Stomach smooth muscle (tissue), 2 donors: ENCODE data around the gene REG4.
"Not testable (repeated sequence)": the region's sequence is repeated elsewhere in the genome, so short reads cannot be mapped to it uniquely, and the experiment has no call there.

ENCODE experiments used
- H3K27ac ChIP-seq: one replicate; pipeline ENCODE4 v1.7.0; 2013; ENCODE audit warnings: mild to moderate bottlenecking, low read length, inconsistent platforms
- H3K27me3 ChIP-seq, 2 donors: one replicate each; pipeline ENCODE4 v1.7.0; 2013; ENCODE audit warnings: low read length in 2 of 2; ENCODE audit not compliant: insufficient read depth in 2 of 2, control insufficient read depth in 1 of 2
- H3K36me3 ChIP-seq, 2 donors: one replicate each; pipeline ENCODE4 v1.7.0; 2013; ENCODE audit warnings: low read length in 2 of 2; ENCODE audit not compliant: control insufficient read depth in 2 of 2, insufficient read depth in 2 of 2
- H3K4me1 ChIP-seq: one replicate; pipeline ENCODE4 v1.7.0; 2013; ENCODE audit warnings: low read length; ENCODE audit not compliant: control insufficient read depth, insufficient read depth
- H3K4me3 ChIP-seq, 2 donors: one replicate each; pipeline ENCODE4 v1.7.0; 2013; ENCODE audit warnings: low read length in 2 of 2
- H3K9ac ChIP-seq, 2 donors: one replicate each; pipeline ENCODE4 v1.7.0; 2013; ENCODE audit warnings: low read length in 2 of 2, mild to moderate bottlenecking in 1 of 2
- H3K9me3 ChIP-seq, 2 donors: one replicate each; pipeline ENCODE4 v1.7.0; 2013; ENCODE audit warnings: low read length in 2 of 2; ENCODE audit not compliant: control insufficient read depth in 2 of 2
- donor health status: healthy.
- donor health status: Pancreatic carcinoma.

REG4 gene

DNA sequence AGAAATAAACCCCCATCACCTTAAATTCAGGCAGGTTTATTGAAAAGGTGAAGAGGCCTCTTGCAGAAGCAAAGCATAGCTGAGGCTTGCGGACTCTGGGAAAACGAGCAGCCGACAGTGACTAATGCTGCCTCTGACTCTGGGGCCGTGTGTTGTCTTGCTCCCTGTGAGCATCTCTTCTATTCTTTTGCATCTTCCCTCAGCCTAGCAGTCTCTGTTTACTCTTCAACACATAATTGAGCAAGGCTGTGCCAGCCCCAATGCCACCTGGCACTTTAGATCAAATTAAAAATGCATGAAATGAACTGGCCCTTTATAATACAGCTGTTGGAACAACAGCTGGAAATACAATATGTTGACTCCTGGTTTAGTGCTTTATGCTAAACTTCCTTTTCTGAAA lies 18.4 kb upstream of the REG4 start:
- no peaks in the 10 kb centered on the region for H3K36me3 ChIP-seq
- H3K4me1 ChIP-seq: no peaks in the 10 kb centered on the region
- H3K9ac ChIP-seq: no peak overlapping the region
- H3K27me3 ChIP-seq: no peaks in the 10 kb centered on the region
- no peaks in the 10 kb centered on the region for H3K9me3 ChIP-seq
- no peak overlapping the region for H3K4me3 ChIP-seq
- no peak overlapping the region for H3K27ac ChIP-seq

DNA sequence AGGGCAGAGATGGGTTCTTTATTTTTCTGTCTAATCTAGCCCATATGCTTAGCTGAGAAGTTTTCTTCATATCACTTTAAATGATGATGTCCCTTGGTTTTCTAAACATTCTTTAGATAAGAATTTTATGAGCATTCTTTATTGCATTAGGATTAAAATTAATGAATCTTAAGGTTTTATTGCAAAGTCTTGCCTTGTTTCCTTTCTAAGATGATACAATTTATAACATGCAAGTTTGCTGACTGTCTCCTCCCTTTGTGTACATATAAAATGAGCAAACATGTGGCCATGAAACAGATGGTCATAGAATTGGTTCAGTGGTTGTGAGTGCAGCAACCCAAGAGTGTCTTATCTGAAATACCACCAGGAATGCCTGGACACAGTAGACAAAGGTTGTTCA lies 17.7 kb upstream of the REG4 start:
- not testable (repeated sequence) for H3K4me1 ChIP-seq, H3K9ac ChIP-seq, H3K36me3 ChIP-seq, H3K27ac ChIP-seq, H3K4me3 ChIP-seq, H3K27me3 ChIP-seq, H3K9me3 ChIP-seq

DNA sequence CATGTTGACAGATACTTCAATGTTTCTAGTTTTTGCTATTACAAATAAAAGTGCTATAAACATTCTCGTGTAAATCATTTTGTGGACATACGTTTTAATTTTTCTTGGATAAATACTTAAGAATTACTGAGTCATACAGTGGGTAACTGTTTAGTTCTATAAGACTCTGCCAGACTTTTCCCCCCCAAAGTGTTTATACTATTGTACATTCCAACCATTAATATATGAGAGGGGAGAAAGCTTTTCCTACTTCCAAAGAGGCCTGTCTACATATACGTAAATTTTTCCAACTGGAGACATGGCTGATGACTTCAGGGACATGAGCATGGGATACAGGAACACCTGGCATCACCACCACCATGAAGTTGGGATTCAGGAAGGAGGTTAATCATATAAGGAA lies 17.0 kb upstream of the REG4 start:
- Histone ChIP-seq H3K4me3 (no peak overlapping the region), H3K27me3 (no peaks in the 10 kb centered on the region), H3K4me1 (no peaks in the 10 kb centered on the region), H3K27ac (no peak overlapping the region), H3K36me3 (no peaks in the 10 kb centered on the region), H3K9ac (no peak overlapping the region), H3K9me3 (no peaks in the 10 kb centered on the region)

DNA sequence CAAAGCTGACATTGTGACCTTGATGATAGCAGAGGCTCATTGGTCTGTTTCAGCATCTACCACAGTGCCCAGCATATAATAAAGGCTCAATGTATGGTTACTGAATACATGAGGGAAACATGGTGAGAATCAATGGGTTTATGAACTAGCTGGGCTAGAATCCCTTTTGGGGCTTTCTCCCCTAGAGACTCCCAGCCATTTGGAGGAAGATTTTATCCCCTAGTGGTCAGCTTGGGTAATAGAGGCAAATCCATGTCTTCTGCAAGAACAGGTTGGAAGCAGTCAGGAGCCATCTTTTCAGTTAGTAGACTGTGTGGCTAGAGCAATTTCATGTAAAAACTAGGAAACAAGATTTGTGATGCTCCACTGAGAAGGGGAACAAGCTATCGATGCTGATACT lies 15.8 kb upstream of the REG4 start:
- H3K36me3 ChIP-seq: no peaks in the 10 kb centered on the region
- no peaks in the 10 kb centered on the region for H3K4me1 ChIP-seq
- H3K27ac ChIP-seq: no peak overlapping the region
- H3K27me3 ChIP-seq: no peaks in the 10 kb centered on the region
- H3K9me3 ChIP-seq: no peaks in the 10 kb centered on the region
- no peak overlapping the region for H3K4me3 ChIP-seq
- no peak overlapping the region for H3K9ac ChIP-seq

DNA sequence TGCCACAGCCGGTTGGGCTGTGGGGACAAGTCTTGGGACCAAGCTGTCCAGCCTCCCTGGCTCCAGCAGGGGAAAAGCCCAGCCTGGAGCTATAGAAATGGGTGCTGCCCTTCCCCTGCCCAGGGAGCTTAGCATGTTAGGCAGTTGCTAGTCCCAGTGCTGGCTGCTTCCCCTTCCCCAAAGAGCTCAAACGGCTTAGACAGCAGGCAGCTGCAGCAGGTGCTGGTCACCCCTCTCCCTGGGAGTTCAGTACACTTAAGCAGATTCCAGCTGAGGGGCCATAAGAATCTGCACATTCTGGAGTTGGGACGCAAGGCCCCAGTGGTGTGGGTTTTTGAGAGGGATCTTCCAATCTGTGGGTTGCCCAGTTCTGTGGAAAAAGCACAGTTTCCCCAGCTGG lies 11.1 kb upstream of the REG4 start:
- Histone ChIP-seq H3K27ac (no peak overlapping the region), H3K9me3 (no peaks in the 10 kb centered on the region), H3K9ac (no peak overlapping the region), H3K4me1 (no peaks in the 10 kb centered on the region), H3K36me3 (no peaks in the 10 kb centered on the region), H3K27me3 (no peaks in the 10 kb centered on the region), H3K4me3 (no peak overlapping the region)

DNA sequence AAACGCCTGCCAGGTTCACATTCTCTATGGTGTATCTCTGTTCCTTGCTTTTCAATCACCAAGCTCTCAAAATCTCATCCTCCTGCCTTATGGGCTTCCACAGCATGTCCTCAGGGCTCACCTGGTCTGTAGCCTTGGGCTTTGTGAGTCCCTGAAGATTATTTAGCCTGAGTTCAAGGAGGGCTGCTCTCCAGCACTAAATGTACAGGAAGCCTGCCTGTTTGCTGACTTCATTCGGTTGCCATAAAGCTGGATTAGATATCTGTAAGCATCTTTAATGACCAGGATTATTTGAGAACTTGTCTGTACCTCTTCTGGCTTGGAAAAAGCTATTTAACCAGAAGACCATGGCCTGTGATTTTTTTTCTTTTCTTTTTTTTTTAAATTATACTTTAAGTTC lies 6.9 kb upstream of the REG4 start:
- Histone ChIP-seq H3K27ac (no peak overlapping the region), H3K4me1 (no peaks in the 10 kb centered on the region), H3K9me3 (no peaks in the 10 kb centered on the region), H3K4me3 (no peak overlapping the region), H3K9ac (no peak overlapping the region), H3K27me3 (no peaks in the 10 kb centered on the region), H3K36me3 (no peaks in the 10 kb centered on the region)

DNA sequence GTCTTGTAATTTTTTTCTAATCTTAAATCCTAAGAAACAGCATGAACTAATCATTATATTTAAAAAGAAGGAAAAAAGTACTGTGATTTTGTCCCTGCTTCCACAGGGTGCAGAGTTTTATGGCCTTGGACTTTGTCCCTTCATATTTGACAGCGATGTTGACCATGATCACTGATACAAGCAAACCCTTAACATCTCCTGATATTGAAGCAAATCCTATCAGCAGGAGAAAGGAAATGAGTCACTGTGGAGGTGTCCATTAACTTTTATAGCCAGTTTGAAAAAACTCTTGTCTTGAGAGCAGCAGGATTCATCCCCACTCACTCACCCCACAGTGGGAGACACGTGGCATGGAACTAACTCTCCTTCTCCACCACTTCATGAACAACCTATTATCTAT lies 5.1 kb upstream of the REG4 start:
- H3K27me3 ChIP-seq: no peaks in the 10 kb centered on the region
- no peak overlapping the region for H3K9ac ChIP-seq
- no peak overlapping the region for H3K4me3 ChIP-seq
- H3K27ac ChIP-seq: no peak overlapping the region
- no peaks in the 10 kb centered on the region for H3K36me3 ChIP-seq
- no peaks in the 10 kb centered on the region for H3K4me1 ChIP-seq
- H3K9me3 ChIP-seq: no peaks in the 10 kb centered on the region

DNA sequence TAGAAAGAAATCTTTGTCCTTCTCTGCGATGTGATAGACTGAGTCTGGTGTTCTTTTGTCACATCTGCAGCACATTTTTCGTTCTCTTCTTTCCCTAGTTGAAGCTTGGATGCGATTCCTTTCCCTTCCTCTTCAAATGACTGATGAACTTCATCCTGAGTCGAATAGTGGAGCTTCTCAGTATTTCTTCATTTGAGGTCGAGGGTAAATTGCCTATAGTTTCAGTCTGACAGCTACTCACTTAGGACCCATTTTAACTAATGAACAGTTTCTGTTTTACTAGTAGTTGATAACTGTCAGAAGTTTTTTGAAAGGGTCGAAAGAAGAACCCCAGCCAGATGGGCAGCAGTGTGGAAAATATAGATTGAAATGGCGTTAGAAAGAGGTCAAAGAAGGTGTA lies 4.7 kb upstream of the REG4 start:
- H3K4me3 ChIP-seq: no peak overlapping the region
- no peaks in the 10 kb centered on the region for H3K4me1 ChIP-seq
- no peak overlapping the region for H3K27ac ChIP-seq
- no peaks in the 10 kb centered on the region for H3K27me3 ChIP-seq
- no peak overlapping the region for H3K9ac ChIP-seq
- H3K9me3 ChIP-seq: no peaks in the 10 kb centered on the region
- no peaks in the 10 kb centered on the region for H3K36me3 ChIP-seq

DNA sequence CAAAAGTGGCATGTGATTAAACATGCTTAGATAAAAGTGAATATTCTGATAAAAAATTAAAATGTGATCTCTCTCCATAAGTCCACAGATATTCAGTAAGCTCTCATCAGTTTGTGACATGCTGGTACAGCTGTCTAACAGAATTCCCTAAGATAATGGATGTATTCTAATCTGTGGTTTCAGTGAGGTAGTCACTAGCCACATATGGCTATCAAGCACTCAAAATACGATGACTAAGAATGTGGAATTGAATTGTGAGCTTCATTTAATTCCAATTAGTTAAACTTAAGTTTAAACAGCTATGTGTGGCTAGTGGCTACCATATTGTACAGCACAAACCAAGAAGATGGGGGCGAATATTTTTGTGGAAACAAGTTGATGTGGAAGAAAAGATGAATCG lies 4.1 kb upstream of the REG4 start:
- Histone ChIP-seq H3K4me3 (no peak overlapping the region), H3K36me3 (no peaks in the 10 kb centered on the region), H3K4me1 (no peaks in the 10 kb centered on the region), H3K9me3 (no peaks in the 10 kb centered on the region), H3K27ac (no peak overlapping the region), H3K9ac (no peak overlapping the region), H3K27me3 (no peaks in the 10 kb centered on the region)

DNA sequence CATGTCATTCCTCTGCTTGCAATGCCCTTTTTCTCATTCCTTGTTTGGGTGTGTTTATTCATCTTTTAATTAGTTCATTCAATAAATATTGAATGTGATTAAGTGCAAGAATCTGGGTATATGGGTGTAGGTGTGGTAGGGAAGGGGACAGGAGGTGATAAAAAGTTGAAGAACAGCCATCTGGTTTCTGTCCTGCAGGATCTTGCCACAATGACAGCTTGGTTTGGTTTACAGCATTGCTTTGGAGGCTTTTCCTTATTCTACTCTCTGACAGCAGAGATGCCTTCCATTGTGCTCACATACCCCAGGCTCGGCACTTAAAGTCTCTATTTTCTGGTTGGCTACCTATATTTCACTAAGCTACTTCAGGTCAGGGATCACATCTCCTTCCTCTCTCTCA lies 3.0 kb upstream of the REG4 start:
- Histone ChIP-seq H3K27ac (no peak overlapping the region), H3K27me3 (no peaks in the 10 kb centered on the region), H3K9ac (no peak overlapping the region), H3K4me1 (no peaks in the 10 kb centered on the region), H3K36me3 (no peaks in the 10 kb centered on the region), H3K9me3 (no peaks in the 10 kb centered on the region), H3K4me3 (no peak overlapping the region)

DNA sequence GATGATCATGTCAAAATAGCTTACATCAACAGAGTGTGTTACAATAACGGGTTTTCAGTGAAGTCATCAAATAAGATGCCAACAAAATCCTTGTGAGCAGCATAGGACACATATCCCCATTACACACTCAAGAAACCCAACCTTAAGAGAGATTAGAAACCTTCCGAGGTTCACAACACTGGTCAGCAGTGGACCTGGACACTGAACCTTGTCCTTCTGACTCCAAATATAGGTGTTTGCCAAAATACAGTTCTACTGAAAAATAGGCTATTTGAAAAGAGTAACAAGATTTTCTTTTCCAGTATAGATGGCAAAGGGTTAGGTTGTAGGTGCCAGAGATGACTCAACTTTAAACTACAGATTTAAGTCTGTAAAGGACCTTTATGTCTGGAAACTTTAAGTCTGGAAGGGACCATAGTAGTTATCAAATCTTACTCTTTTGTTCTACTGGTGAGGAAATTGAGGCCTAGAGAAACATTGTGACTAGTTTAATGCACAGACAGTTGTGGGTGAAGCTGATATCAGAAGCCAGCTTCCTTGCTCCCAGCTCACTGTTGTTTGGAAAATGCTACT lies 811 bp upstream of the REG4 start:
- Histone ChIP-seq H3K9ac (no peak overlapping the region), H3K27ac (no peak overlapping the region), H3K36me3 (no peaks in the 10 kb centered on the region), H3K9me3 (no peaks in the 10 kb centered on the region), H3K4me3 (no peak overlapping the region), H3K27me3 (no peaks in the 10 kb centered on the region), H3K4me1 (no peaks in the 10 kb centered on the region)
